GM18499 (cell line): ENCODE measurements around the gene MT1HL1.

Source experiments
- ATAC-seq: cut with Tn5 transposase; IDR thresholded peaks from one replicate; pipeline ENCODE4 v1.9.1; 2021; ENCODE audit warnings: moderate number of reproducible peaks; ENCODE audit not compliant: insufficient read depth, unreplicated experiment

Gene MT1HL1

GRCh38 chr1:237004116-237004515 is at the start of gene MT1HL1:
MT1HL1 (minus strand) TSS chr1:237004441; CDS start chr1:237004372, 69 bp downstream.
- no peak for ATAC-seq

- no peak for ATAC-seq
These were observed 46.7 kb upstream of the MT1HL1 start for GRCh38 chr1:237050915-237051314.

GRCh38 chr1:237050185-237050584 is 45.9 kb upstream of the MT1HL1 start:
- ATAC-seq = no peak

- no peak for ATAC-seq
These were observed 44.6 kb upstream of the MT1HL1 start for GRCh38 chr1:237048803-237049202.

DNA sequence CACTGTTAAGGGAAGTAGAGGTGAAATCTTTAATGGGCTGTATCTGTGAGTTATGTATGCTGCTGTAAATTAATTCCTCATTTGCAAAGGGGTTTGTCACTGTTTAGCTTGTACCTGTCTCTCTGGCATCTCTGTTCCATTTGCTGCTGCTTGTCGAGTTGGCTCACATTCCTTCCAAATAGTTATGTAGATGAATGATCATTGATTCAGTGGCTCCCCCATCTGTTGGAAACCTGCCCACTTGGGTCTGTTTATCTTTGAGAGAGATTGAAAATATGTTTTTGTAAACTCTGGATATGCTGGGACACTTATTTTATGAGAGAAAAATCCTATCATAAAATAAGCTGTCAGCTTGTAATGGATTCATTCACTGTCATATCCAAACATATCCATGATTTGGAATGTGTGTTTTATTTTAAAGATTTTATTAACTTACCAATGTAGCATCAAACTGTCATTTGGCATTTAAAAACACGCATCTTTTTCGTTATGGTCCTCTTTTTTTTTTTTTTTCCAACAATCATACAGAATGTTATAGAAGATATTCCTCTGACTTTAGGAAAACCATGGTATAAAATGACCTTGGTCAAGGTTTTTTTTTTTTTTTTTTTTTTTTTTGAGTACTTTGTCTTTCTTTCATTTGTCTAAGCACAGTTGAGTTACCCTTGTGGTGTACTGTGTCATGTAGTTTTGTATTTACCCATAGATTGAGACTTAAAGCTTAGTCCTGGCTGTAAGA is 41.2 kb upstream of the MT1HL1 start:
- ATAC-seq = no peak

DNA sequence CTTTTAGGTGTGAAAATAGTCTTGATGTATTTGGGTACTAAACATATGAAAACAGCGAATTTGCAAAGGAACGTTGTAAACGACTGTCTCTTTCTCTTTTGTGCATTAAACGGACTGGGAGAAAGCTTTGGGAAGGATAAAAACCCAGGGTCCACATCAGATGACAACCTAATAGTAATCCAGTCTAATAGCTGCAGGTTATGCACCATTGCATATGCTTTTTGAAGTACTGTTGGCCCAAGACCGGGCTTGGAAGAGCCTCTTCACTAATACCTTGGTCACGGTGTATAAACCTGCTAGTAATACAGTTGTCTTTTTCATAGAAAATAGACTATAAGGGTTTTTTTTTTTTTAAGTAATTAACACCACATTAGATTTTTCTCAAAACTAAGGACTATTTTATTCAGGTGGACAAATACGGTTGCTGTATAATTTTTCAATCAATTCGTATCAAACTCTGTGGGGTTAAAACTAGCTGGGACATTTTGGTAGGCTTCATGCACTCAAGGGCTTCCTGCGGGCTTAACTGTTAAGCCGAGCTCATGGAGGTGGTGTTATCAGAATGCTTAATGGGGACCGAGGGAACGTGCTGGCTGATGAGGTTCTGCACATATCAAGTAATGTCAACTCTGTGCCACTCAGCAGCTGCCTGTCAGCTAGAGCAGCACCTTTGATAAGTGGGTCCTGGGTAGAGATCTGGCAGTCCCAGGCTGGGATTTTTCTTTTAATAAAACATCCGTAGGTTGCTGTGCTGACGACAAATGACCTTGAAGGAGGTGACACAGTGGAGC is 39.8 kb upstream of the MT1HL1 start:
- no peak for ATAC-seq

DNA sequence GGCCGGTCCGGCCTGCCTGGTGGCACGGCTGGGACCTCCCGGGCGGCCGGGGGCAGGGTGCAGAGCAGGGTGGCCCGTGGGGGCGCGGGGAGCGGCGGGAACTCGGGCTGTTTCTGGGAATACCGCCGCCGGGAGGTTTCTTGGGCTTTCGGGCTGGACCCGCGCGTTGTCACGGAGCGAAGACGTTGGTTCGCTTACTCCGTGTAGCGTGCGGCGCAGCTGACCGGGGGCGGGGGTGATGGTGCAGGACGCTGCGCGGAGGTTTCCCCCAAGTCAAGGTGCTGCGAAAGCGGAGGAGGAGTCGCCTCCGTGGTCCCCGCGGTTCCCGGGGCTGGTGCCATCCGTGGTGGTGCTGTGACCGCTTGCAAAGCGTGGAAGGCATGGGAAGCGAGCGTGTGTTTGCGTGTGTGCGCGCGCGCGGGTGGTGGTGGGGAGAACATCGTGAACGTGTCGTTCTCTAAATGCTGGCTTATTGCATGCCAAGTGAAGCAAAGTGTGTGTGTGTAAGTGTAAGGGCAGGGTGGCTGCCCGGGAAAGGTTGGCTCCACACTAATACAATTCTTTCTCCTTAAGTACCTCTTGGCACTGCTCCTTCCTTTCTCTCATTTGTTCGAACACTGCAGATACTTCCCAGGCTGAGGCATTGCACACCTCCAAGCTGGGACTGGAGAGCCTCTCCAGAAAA is 38.8 kb upstream of the MT1HL1 start:
- no peak for ATAC-seq

DNA sequence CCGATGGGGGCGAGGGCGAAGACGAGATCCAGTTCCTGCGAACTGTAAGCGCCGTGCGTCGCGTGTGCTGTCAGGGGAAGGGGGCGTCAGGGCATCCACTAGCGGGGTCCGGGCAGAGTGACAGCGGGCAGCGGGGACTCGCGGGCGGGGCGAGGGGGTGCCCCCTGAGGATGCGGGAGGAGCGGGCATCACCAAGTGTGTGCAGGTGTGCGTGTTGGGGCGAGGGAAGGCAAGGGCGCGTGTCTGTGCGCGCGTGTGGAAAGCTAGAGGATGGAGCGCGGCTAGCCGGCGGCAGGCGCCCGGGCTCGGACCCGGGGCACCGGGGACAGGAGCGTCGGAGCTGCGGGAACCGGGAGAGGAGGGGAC is 38.3 kb upstream of the MT1HL1 start:
- no peak for ATAC-seq

- ATAC-seq = no peak
These were observed 37.7 kb upstream of the MT1HL1 start, which contains the start of gene RYR2 for GRCh38 chr1:237041795-237042525. RYR2 (plus strand) TSS chr1:237042184; CDS start chr1:237042522, 338 bp downstream.

- no peak for ATAC-seq
These were observed 37.2 kb upstream of the MT1HL1 start for GRCh38 chr1:237041461-237041794.

- ATAC-seq = no peak
These were observed 36.6 kb upstream of the MT1HL1 start for GRCh38 chr1:237040823-237041222.

- no peak for ATAC-seq
These were observed 34.0 kb upstream of the MT1HL1 start for GRCh38 chr1:237038211-237038610.

DNA sequence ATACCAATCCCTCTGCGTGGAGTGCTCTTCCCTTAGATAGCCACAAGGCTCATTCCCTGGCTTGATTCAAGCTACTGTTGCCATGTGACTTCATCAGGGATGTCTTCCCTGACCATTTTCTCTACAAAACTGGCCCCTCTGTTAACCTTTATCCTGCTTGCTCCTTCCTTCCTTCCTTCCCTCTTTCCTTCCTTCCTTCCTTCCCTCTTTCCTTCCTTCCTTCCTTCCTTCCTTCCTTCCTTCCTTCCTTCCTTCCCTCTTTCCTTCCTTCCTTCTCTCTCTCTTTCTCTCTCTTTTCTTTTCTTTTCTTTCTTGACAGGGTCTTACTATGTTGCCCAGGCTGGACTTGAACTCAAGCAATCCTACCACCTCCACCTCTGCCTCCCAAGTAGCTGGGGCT is 31.5 kb upstream of the MT1HL1 start:
- no peak for ATAC-seq

DNA sequence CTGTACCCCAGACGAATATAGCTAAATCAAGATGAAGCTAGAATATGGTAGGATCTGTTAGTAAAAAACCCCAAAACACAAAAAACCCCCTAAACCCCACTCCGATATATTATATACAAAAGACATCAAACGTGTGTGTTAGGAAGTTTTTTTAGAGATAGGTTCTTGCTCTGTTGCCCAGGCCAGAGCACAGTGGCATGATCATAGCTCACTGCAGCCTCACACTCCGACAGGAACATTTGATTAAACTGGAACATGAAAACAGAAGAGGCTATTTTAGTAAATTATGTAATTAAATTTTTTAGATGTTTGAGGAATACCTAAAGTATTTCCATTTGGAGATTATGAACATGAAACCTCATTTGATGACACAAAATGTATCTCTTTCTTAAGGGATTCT is 29.6 kb upstream of the MT1HL1 start:
- ATAC-seq = no peak

DNA sequence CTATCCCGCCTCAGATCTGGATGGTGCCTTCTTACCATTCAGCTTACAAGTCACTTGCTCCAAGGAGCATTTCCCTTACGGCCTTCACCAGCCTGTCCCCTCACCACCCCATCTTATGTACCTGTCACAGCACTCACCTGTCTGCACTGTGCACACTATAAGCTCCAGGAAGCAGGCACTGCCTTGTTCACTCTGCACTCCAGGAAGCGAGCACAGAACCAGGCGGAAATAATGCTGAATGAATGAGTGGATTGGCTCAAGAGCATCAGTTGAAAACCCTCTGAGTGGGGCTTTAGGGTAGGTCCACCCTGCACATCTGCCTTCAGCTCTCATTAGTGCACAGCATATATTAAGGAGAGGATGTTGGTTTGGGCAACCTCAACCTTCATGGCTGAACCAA is 28.8 kb upstream of the MT1HL1 start:
- ATAC-seq = no peak

GRCh38 chr1:237032029-237032428 is 27.8 kb upstream of the MT1HL1 start:
- ATAC-seq = peak; percentile 96

GRCh38 chr1:237031480-237031879 is 27.2 kb upstream of the MT1HL1 start:
- no peak for ATAC-seq

DNA sequence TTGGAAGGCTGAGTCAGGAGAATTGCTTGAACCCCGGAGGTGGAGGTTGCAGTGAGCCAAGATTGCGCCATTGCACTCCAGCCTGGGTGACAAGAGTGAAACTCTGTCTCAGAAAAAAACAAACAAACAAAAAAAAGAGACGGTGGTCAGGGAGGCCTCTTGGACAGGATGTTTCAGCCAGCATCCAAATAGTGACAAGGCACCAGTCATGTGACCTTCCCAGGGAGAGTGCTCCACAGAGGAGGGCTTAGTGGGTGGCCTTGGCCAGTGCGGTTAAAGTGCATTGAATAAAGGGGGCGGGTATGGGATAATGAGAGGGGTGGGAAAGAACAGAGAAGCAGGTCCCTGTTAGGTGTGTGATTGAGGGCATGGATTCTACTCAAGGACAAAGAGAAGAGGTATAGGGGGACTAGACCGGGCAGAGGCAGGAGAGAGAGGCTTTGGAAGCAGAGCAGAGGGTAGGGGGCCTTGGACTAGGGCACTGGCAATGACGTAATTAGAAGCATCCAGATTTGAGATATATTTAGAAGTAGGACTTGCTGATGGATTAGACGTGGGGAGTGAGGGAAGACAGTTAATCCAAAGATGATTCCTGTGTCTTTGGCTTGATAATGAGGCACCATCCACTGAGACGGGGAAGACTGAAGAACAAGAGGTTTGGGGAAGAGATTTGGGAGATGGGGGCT is 25.8 kb upstream of the MT1HL1 start:
- ATAC-seq = no peak

DNA sequence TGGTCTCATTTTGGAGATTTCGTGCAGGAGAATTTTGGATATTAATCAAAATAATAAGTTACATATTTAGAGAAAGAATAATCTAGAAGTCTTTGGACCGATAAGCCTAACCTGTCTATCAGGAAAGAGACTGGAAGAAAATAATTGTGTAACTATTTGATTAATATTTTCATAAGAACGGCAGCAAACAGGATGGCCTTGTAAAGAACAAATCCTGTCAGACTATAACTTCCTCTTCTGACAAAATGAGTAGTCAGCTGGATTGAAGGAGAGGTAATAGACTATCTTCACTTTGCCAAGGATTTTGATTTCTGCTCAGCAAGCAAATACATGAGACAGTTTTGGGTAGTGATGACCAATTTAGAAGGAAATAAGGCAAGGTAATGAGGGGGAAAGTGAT is 25.0 kb upstream of the MT1HL1 start:
- no peak for ATAC-seq
